ENCODE results near the gene KCNAB1.
"Not testable (repeated sequence)": the region's sequence is repeated elsewhere in the genome, so short reads cannot be mapped to it uniquely, and the experiment has no call there.

Gene KCNAB1

GRCh38 chr3:156226676-156227420, 106.5 kb downstream of the KCNAB1 start:
- 92% methylated on average over 4 of the region's 6 CpGs for WGBS

DNA sequence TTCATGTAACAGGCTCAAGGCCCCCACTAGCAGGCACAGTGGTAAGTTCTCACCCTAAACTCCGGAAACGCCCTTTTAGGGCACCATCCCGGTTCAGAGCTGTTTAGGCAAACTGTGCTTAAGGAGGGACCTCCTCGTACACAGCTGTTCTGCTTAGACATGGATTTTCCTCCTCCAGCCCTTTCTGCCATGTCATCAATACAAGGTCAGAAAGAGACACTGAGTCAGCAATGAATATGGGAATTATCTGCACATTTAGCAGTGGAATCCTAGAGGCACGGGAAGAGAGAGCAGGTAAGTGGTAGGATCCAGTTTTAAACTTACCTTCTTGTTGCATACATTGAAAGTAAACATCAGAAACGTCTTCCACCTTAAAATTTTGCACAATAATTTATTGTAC, 107.3 kb downstream of the KCNAB1 start:
- no peaks in the 10 kb centered on the region for H3K27me3 ChIP-seq (ENCODE audit: insufficient read depth, low read length)
- H3K9ac ChIP-seq (ENCODE audit: low read depth, low read length): no peak overlapping the region
- H3K9me3 ChIP-seq (ENCODE audit: insufficient read depth, low read depth, low read length): no peaks in the 10 kb centered on the region
- 87% methylated on average over 6 of the region's 6 CpGs for WGBS
- H3K4me1 ChIP-seq (ENCODE audit: insufficient read depth, low read length): no peaks in the 10 kb centered on the region
- no peak overlapping the region for H3K27ac ChIP-seq (ENCODE audit: low read depth, low read length)
- H3K36me3 ChIP-seq (ENCODE audit: insufficient read depth, low read length): no peaks in the 10 kb centered on the region
- no peak overlapping the region for H3K4me3 ChIP-seq (ENCODE audit: low read length)

More at GRCh38 chr3:156226676-156227420, 106.5 kb downstream of the KCNAB1 start:
- Histone ChIP-seq H3K4me1 (ENCODE audit: insufficient read depth, low read length) (no peaks in the 10 kb centered on the region), H3K4me3 (ENCODE audit: low read length) (no peak overlapping the region), H3K36me3 (ENCODE audit: insufficient read depth, low read length) (no peaks in the 10 kb centered on the region), H3K27ac (ENCODE audit: low read depth, low read length) (no peak overlapping the region), H3K27me3 (ENCODE audit: insufficient read depth, low read length) (no peaks in the 10 kb centered on the region), H3K9ac (ENCODE audit: low read depth, low read length) (no peak overlapping the region), H3K9me3 (ENCODE audit: insufficient read depth, low read depth, low read length) (no peaks in the 10 kb centered on the region)

DNA sequence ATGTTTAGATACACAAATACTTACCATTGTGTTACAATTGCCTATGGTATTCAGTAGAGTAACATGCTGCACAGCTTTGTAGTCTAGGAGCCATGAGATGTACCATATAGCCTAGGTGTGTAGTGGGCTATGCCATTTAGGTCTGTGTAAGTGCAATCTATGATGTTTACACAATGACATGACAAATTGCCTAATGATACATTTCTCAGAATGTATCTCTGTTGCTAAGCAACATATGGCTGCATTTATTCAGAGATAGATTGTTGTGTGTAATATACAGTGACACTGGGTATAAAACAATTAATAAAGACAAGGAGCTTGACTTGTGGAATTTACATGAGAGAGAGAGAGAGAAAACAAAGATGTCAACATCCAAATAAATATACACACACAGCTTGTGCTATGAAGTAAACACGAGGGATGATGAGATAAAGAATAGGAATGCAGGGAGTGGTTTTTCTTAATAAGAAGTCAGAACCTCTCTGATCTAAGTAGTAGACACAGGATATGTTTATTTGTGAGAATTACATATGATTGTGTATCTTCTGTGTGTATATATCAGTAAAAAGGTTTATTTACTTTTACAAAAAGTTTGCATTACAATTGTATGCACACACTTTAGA, 110.0 kb downstream of the KCNAB1 start:
- Histone ChIP-seq H3K9ac (ENCODE audit: low read depth, low read length) (no peak overlapping the region), H3K36me3 (ENCODE audit: insufficient read depth, low read length) (no peaks in the 10 kb centered on the region), H3K4me3 (ENCODE audit: low read length) (no peak overlapping the region), H3K27me3 (ENCODE audit: insufficient read depth, low read length) (no peaks in the 10 kb centered on the region), H3K27ac (ENCODE audit: low read depth, low read length) (no peak overlapping the region), H3K4me1 (ENCODE audit: insufficient read depth, low read length) (no peaks in the 10 kb centered on the region), H3K9me3 (ENCODE audit: insufficient read depth, low read depth, low read length) (no peaks in the 10 kb centered on the region)
- 64% methylated on average over 1 of the region's 1 CpG for WGBS

DNA sequence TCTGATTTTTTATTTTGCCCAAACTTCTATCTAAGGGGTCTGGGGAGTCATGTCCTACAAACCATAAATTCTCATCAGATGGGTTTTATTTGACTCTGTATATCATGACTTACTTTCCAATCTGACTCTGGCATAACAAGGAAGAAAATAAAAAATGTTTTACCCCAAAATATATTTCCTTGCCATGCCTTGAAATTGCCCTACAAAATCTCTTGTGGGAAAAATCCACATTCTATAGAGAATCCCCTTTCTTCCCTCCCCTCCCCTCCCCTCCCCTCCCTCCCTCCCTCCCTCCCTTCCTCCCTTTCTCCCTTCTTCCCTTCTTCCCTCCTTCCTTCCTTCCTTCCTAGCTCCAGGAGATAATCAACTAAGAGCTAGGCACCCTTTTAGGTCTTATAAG, 110.8 kb downstream of the KCNAB1 start:
- H3K4me3 ChIP-seq (ENCODE audit: low read length); H3K27ac ChIP-seq (ENCODE audit: low read depth, low read length); H3K4me1 ChIP-seq (ENCODE audit: insufficient read depth, low read length); H3K9ac ChIP-seq (ENCODE audit: low read depth, low read length); H3K27me3 ChIP-seq (ENCODE audit: insufficient read depth, low read length); H3K36me3 ChIP-seq (ENCODE audit: insufficient read depth, low read length); H3K9me3 ChIP-seq (ENCODE audit: insufficient read depth, low read depth, low read length): not testable (repeated sequence)

DNA sequence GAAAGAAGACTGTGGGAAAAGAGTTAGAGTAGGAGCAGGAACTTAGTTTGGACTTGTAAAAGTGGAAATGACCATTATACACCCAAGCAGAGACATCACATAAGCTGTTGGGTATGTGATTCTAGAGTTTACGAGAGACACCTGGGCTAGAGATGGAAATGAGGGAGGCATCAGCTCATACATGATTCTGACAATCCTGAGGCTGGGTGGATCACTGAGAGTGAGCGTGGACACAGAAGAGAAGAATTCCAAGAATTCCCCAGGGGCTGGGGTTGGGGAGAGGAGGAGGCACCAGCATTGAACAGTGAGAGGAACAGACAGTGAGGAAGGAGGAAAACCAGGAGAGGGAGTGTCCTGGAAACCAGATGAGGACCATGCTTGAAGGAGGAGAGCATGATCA, 113.5 kb downstream of the KCNAB1 start:
- Histone ChIP-seq H3K27ac (ENCODE audit: low read depth, low read length) (no peak overlapping the region), H3K9me3 (ENCODE audit: insufficient read depth, low read depth, low read length) (no peaks in the 10 kb centered on the region), H3K9ac (ENCODE audit: low read depth, low read length) (no peak overlapping the region), H3K27me3 (ENCODE audit: insufficient read depth, low read length) (no peaks in the 10 kb centered on the region), H3K4me3 (ENCODE audit: low read length) (no peak overlapping the region), H3K4me1 (ENCODE audit: insufficient read depth, low read length) (no peaks in the 10 kb centered on the region), H3K36me3 (ENCODE audit: insufficient read depth, low read length) (no peaks in the 10 kb centered on the region)
- WGBS: 85% methylated on average over 2 of the region's 2 CpGs

DNA sequence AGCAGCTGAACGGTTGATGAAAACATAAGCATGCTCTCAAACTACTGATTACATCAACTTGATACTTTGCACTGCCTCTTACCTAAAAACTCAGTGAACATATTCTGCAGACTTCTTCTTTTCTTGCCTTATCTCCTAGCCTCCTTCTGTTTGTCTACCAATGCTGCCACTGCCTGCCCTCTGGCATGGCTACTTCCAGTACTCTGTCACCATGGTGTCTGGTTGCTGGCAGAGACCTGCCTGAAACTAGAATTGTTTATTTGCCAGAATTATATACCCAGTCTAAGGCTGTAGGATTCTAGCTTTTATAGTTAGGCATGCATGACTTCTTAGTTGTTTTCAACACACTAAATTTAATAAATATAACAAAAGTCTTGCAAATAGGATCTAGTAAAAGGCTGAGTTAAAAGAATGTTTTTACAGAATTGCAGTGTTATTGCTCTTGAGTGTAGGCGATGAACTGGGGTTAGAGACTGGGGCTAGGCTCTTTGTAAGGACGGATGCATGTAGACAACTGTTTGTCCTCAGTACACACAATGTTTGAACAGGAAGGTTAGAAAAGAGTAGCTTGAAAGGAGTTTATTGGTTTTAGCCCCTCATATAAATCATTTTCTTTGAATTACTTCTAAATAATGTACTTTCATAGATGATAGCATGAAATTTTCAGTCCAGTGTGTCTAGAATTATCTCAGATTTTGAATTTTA, 116.3 kb downstream of the KCNAB1 start:
- Histone ChIP-seq H3K9ac (ENCODE audit: low read depth, low read length) (no peak overlapping the region), H3K27ac (ENCODE audit: low read depth, low read length) (no peak overlapping the region), H3K4me1 (ENCODE audit: insufficient read depth, low read length) (no peaks in the 10 kb centered on the region), H3K36me3 (ENCODE audit: insufficient read depth, low read length) (no peaks in the 10 kb centered on the region), H3K9me3 (ENCODE audit: insufficient read depth, low read depth, low read length) (no peaks in the 10 kb centered on the region), H3K4me3 (ENCODE audit: low read length) (no peak overlapping the region), H3K27me3 (ENCODE audit: insufficient read depth, low read length) (no peaks in the 10 kb centered on the region)
- 89% methylated on average over 3 of the region's 3 CpGs for WGBS

DNA sequence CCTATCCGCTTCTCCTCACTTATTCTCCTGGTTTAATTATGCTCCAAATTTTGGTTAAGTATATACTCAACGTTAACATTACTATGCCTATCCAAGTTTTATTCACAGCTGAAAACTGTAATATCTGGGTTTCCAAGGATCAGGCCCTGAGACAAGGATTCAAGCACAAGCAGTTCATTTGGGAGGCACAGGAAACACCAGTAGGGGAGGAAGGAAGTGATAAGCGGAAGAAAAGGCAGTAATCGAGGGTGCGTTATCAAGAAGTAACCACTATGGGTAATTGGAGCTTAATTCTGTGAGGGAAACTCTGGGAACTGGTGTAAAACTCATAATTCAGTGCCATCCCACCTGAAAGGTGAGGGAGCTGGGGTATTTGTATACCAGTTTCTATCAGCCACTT, 120.3 kb downstream of the KCNAB1 start:
- Histone ChIP-seq H3K27me3 (ENCODE audit: insufficient read depth, low read length) (no peaks in the 10 kb centered on the region), H3K4me1 (ENCODE audit: insufficient read depth, low read length) (no peaks in the 10 kb centered on the region), H3K36me3 (ENCODE audit: insufficient read depth, low read length) (no peaks in the 10 kb centered on the region), H3K27ac (ENCODE audit: low read depth, low read length) (no peak overlapping the region), H3K4me3 (ENCODE audit: low read length) (no peak overlapping the region), H3K9ac (ENCODE audit: low read depth, low read length) (no peak overlapping the region), H3K9me3 (ENCODE audit: insufficient read depth, low read depth, low read length) (no peaks in the 10 kb centered on the region)
- WGBS: 97% methylated on average over 5 of the region's 5 CpGs

GRCh38 chr3:156246961-156247725, 126.8 kb downstream of the KCNAB1 start:
- H3K4me3 ChIP-seq (ENCODE audit: low read length): no peak overlapping the region
- H3K9me3 ChIP-seq (ENCODE audit: insufficient read depth, low read depth, low read length): no peaks in the 10 kb centered on the region
- no peaks in the 10 kb centered on the region for H3K27me3 ChIP-seq (ENCODE audit: insufficient read depth, low read length)
- H3K4me1 ChIP-seq (ENCODE audit: insufficient read depth, low read length): no peaks in the 10 kb centered on the region
- no peaks in the 10 kb centered on the region for H3K36me3 ChIP-seq (ENCODE audit: insufficient read depth, low read length)
- 91% methylated on average over 5 of the region's 5 CpGs for WGBS
- no peak overlapping the region for H3K27ac ChIP-seq (ENCODE audit: low read depth, low read length)
- H3K9ac ChIP-seq (ENCODE audit: low read depth, low read length): no peak overlapping the region

- no peak overlapping the region for H3K9ac ChIP-seq (ENCODE audit: low read depth, low read length)
- H3K4me3 ChIP-seq (ENCODE audit: low read length): no peak overlapping the region
- no peaks in the 10 kb centered on the region for H3K9me3 ChIP-seq (ENCODE audit: insufficient read depth, low read depth, low read length)
- H3K27ac ChIP-seq (ENCODE audit: low read depth, low read length): no peak overlapping the region
- no peaks in the 10 kb centered on the region for H3K4me1 ChIP-seq (ENCODE audit: insufficient read depth, low read length)
- no peaks in the 10 kb centered on the region for H3K27me3 ChIP-seq (ENCODE audit: insufficient read depth, low read length)
- WGBS: 88% methylated on average over 1 of the region's 1 CpG
- no peaks in the 10 kb centered on the region for H3K36me3 ChIP-seq (ENCODE audit: insufficient read depth, low read length)
Measured at GRCh38 chr3:156250550-156250949, 130.2 kb downstream of the KCNAB1 start.

DNA sequence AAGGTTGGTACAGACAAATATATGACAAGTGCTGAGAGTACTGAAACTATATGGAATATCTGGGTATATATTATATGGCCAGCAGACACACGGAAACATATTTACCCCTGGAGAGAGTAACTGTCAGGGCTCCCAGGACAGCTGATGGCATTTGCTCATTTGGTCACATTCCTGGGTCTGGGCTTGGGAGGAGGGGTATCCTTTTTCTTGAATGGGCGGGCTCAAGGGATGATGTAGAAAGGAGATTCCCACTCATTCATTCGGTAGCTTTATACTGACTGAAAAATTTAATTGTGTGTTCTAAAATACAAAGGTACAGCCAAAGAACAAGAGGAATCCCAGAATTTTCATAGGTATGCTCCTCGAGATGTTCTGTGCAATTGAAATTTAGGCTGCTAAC, 131.0 kb downstream of the KCNAB1 start:
- H3K9me3 ChIP-seq (ENCODE audit: insufficient read depth, low read depth, low read length): no peaks in the 10 kb centered on the region
- H3K4me3 ChIP-seq (ENCODE audit: low read length): no peak overlapping the region
- WGBS: 85% methylated on average over 4 of the region's 4 CpGs
- H3K27me3 ChIP-seq (ENCODE audit: insufficient read depth, low read length): no peaks in the 10 kb centered on the region
- H3K36me3 ChIP-seq (ENCODE audit: insufficient read depth, low read length): no peaks in the 10 kb centered on the region
- no peak overlapping the region for H3K9ac ChIP-seq (ENCODE audit: low read depth, low read length)
- H3K27ac ChIP-seq (ENCODE audit: low read depth, low read length): no peak overlapping the region
- no peaks in the 10 kb centered on the region for H3K4me1 ChIP-seq (ENCODE audit: insufficient read depth, low read length)

- Histone ChIP-seq H3K9ac (ENCODE audit: low read depth, low read length) (no peak overlapping the region), H3K4me1 (ENCODE audit: insufficient read depth, low read length) (no peaks in the 10 kb centered on the region), H3K36me3 (ENCODE audit: insufficient read depth, low read length) (no peaks in the 10 kb centered on the region), H3K9me3 (ENCODE audit: insufficient read depth, low read depth, low read length) (no peaks in the 10 kb centered on the region), H3K4me3 (ENCODE audit: low read length) (no peak overlapping the region), H3K27me3 (ENCODE audit: insufficient read depth, low read length) (no peaks in the 10 kb centered on the region), H3K27ac (ENCODE audit: low read depth, low read length) (no peak overlapping the region)
- 93% methylated on average over 3 of the region's 3 CpGs for WGBS
Measured at GRCh38 chr3:156252656-156253055, 132.3 kb downstream of the KCNAB1 start.
